K562 (cell line): ENCODE results near the gene SLC26A3. TPM values are rescaled to one million over a fixed set of nuclear protein-coding genes. Genes with fewer than 3 reads are reported as not detected.
A peak's percentile ranks its signal among the peaks of the same experiment; 100 is the strongest.

Source experiments
- ATAC-seq: fragments of 200-7000 bp; cut with Tn5 transposase; 3 replicates; pipeline ENCODE4 v1.9.1; 2020; ENCODE audit warnings: moderate library complexity
- BruUV-seq: library from RNA; stranded (reverse); fragments of 400-500 nt; replicated peaks from 2 replicates; lab custom pipeline; 2021; lab: Mats Ljungman, UMichigan
- CTCF ChIA-PET: fragments of 300-600 bp; formaldehyde crosslinking; extraction: SDS; loops from one replicate; lab custom pipeline; 2021; ENCODE audit warnings: low intra/inter-chr PET ratio; lab: Yijun Ruan, JAX
- POLR2A ChIA-PET: fragments of 300-600, 350-650 bp; sonication (Branson Sonifier 250); formaldehyde crosslinking; extraction: SDS; loops from one replicate; lab custom pipeline; 2021; ENCODE audit warnings: antibody characterized with exemption, inconsistent platforms; lab: Yijun Ruan, JAX
- DNase-seq, 4 experiments: peaks; one replicate each; pipeline versions ENCODE4 v3.0.0 to v3.0.0-alpha.2; 2011 to 2018; ENCODE audit warnings: low spot score in 3 of 4, mixed read lengths in 3 of 4; ENCODE audit errors: extremely low read depth in 1 of 4
- FAIRE-seq: peaks from 2 replicates; lab custom pipeline; 2011; peaks lifted over from hg19 to GRCh38; lab: Jason Lieb, UNC
- H2AFZ ChIP-seq: 2 replicates; pipeline ENCODE4 v1.6.0; 2011; ENCODE audit warnings: low read depth, low read length, control low read depth, inconsistent platforms
- H3K27ac ChIP-seq: fragments of 200-600 bp; 3 replicates; pipeline ENCODE4 v1.8.0; 2011; ENCODE audit warnings: low read depth, mild to moderate bottlenecking, control low read depth, inconsistent platforms, low read length, moderate library complexity, mixed read lengths; ENCODE audit errors: extremely low read depth
- H3K27me3 ChIP-seq, 2 experiments: fragments of 300-600 bp in 1 of 2; 2 replicates in 1 of 2; 3 replicates in 1 of 2; pipeline versions ENCODE4 v1.6.0 to v1.8.0; 2011; ENCODE audit warnings: inconsistent platforms in 2 of 2, low read length in 2 of 2, mild to moderate bottlenecking in 1 of 2, mixed read lengths in 1 of 2, moderate library complexity in 1 of 2; ENCODE audit not compliant: control insufficient read depth in 2 of 2, insufficient read depth in 2 of 2
- H3K36me3 ChIP-seq: fragments of 300-600 bp; 3 replicates; pipeline ENCODE4 v1.8.0; 2011; ENCODE audit warnings: mild to moderate bottlenecking, low read length, inconsistent platforms; ENCODE audit not compliant: control insufficient read depth, insufficient read depth
- H3K4me1 ChIP-seq, 2 experiments: fragments of 200-600 bp in 1 of 2; replicated peaks in 1 of 2; 2 replicates in 1 of 2; 3 replicates in 1 of 2; pipeline versions ENCODE4 v1.5.1 to v1.8.0; 2011; ENCODE audit warnings: inconsistent platforms in 2 of 2, low read length in 2 of 2, mild to moderate bottlenecking in 1 of 2, mixed read lengths in 1 of 2, moderate library complexity in 1 of 2; ENCODE audit not compliant: control insufficient read depth in 2 of 2, insufficient read depth in 2 of 2
- H3K4me2 ChIP-seq: 2 replicates; pipeline ENCODE4 v1.6.1; 2011; ENCODE audit warnings: low read length, control low read depth, inconsistent platforms, mixed read lengths; ENCODE audit not compliant: insufficient read depth
- H3K4me3 ChIP-seq: fragments of 200-600 bp; sonication (generic), shearing (Covaris generic); 2 replicates; pipeline ENCODE4 v1.5.1; 2016; ENCODE audit warnings: control low read depth, inconsistent platforms
- H3K79me2 ChIP-seq: fragments of 200-600 bp; 3 replicates; pipeline ENCODE4 v1.8.0; 2011; ENCODE audit warnings: low read length, inconsistent platforms; ENCODE audit not compliant: control insufficient read depth, insufficient read depth
- H3K9ac ChIP-seq, 2 experiments: 2 replicates each; pipeline versions ENCODE4 v1.6.0 to v1.6.1; 2011; ENCODE audit warnings: low read depth in 2 of 2, low read length in 2 of 2, control low read depth in 1 of 2, inconsistent platforms in 1 of 2, mild to moderate bottlenecking in 1 of 2, mixed read lengths in 1 of 2; ENCODE audit not compliant: insufficient read depth in 1 of 2
- H3K9me1 ChIP-seq: one replicate; pipeline ENCODE4 v1.6.0; 2011; ENCODE audit warnings: inconsistent platforms, mild to moderate bottlenecking, low read length, moderate library complexity; ENCODE audit not compliant: control insufficient read depth, insufficient read depth
- H3K9me3 ChIP-seq: replicated peaks from 2 replicates; pipeline ENCODE4 v1.5.1; 2011; ENCODE audit warnings: low read depth, low read length, inconsistent platforms; ENCODE audit not compliant: control insufficient read depth, insufficient read depth
- H4K20me1 ChIP-seq: replicated peaks from 2 replicates; pipeline ENCODE4 v1.6.1; 2011; ENCODE audit warnings: low read length, inconsistent platforms, mixed read lengths; ENCODE audit not compliant: control insufficient read depth, insufficient read depth
- CAMTA2 ChIP-seq: fragments of 250-450 bp; sonication (Bioruptor Pico); conservative IDR thresholded peaks from 2 replicates; pipeline ENCODE4 v1.5.1; 2022
- HDAC8 ChIP-seq: fragments of 450-650 bp; IDR thresholded peaks from 2 replicates; pipeline ENCODE4 v1.6.1; 2016; ENCODE audit warnings: mild to moderate bottlenecking, missing genetic modification characterization, moderate library complexity, missing compliant biosample characterization
- SRSF7 ChIP-seq: fragments of 200-400 bp; formaldehyde crosslinking; optimal IDR thresholded peaks from 2 replicates; pipeline ENCODE3; 2017; ENCODE audit warnings: mild to moderate bottlenecking, low read depth, low read length
- ZNF584 ChIP-seq: fragments of 200-800 bp; sonication (Bioruptor generic); IDR thresholded peaks from 2 replicates; pipeline ENCODE4 v1.6.1; 2016; ENCODE audit warnings: low read depth, mild to moderate bottlenecking, missing genetic modification characterization, missing compliant biosample characterization
- WGBS: fragments of 100-300 bp; shearing (Covaris generic); methylation state at CpG from one replicate; pipeline ENCODE4 v1.1.6; 2016; ENCODE audit warnings: low coverage, mixed read lengths; ENCODE audit not compliant: insufficient coverage; ENCODE audit errors: missing lambda C conversion rate; 5-methylcytosine and 5-hydroxymethylcytosine counted together
- in situ Hi-C: fragments of 300-500 bp; cut with MboI; formaldehyde crosslinking; loops from 4 replicates; pipeline ENCODE4 v1.15.0; 2018; ENCODE audit warnings: inconsistent platforms, mixed read lengths
- intact Hi-C: fragments of 100-400 bp; cut with micrococcal nuclease; formaldehyde crosslinking; loops from 2 replicates; pipeline ENCODE4 v1.14.2; 2022
- polyA plus RNA-seq, 8 experiments: library from polyadenylated mRNA; depleted of rRNA in 4 of 8; stranded (reverse) in 5 of 8; unstranded in 3 of 8; fragments of >200 nt; fragmentation: Nextera tagmentation in 2 of 8; fragmentation: Illumina TruSeq in 1 of 8; extraction: Ambion mirVana in 2 of 8; extraction: Trizol in 1 of 8; gene quantifications; 2 replicates each; pipeline versions ENCODE4 v1.2.1 to v1.2.3, GENCODE V29; 2011 to 2014; ENCODE audit warnings: inconsistent platforms in 1 of 8, missing spikeins in 1 of 8
- total RNA-seq, 7 experiments: library from RNA; depleted of rRNA in 6 of 7; stranded (reverse); fragments of >200 nt in 6 of 7; fragmentation: Illumina TruSeq in 2 of 7; extraction: Trizol in 2 of 7; gene quantifications; 2 replicates each; pipeline versions ENCODE4 v1.2.1 to v1.2.3, GENCODE V29; 2011 to 2021; ENCODE audit warnings: low replicate concordance in 1 of 7
- TF ChIP-seq, protein P1 (sequence below): sonication (generic); formaldehyde crosslinking; IDR thresholded peaks from 2 replicates; pipeline ENCODE4 v1.8.1; 2023; ENCODE audit warnings: mild to moderate bottlenecking, missing genetic modification reagents
- TF ChIP-seq, protein P2 (sequence below), 2 experiments: fragments of 250-450 bp in 1 of 2; fragments of 450-650 bp in 1 of 2; sonication (Bioruptor Pico) in 1 of 2; IDR thresholded peaks; 2 replicates each; pipeline versions ENCODE4 v1.6.1 to v1.8.0; 2016 to 2021; ENCODE audit warnings: mild to moderate bottlenecking in 2 of 2, moderate library complexity in 2 of 2, missing compliant biosample characterization in 1 of 2, missing genetic modification characterization in 1 of 2
- TF ChIP-seq, protein P3 (sequence below): sonication (generic); IDR thresholded peaks from 2 replicates; pipeline ENCODE4 v1.6.1; 2016
- TF ChIP-seq, protein P4 (sequence below), 2 experiments: fragments of 450-650 bp in 1 of 2; IDR thresholded peaks; 2 replicates each; pipeline ENCODE4 v1.6.1; 2011 to 2017; ENCODE audit warnings: low read depth in 2 of 2, antibody characterized with exemption in 1 of 2, borderline replicate concordance in 1 of 2, low read length in 1 of 2, mild to moderate bottlenecking in 1 of 2, mixed read lengths in 1 of 2; ENCODE audit not compliant: control insufficient read depth in 1 of 2

The SLC26A3 gene
- total and polyA plus RNA-seq, 9 of the 15 experiments (the other 6 are each of a cell fraction or from before 2014, with no cell fraction given) = 0.86 TPM; not detected in 8

DNA sequence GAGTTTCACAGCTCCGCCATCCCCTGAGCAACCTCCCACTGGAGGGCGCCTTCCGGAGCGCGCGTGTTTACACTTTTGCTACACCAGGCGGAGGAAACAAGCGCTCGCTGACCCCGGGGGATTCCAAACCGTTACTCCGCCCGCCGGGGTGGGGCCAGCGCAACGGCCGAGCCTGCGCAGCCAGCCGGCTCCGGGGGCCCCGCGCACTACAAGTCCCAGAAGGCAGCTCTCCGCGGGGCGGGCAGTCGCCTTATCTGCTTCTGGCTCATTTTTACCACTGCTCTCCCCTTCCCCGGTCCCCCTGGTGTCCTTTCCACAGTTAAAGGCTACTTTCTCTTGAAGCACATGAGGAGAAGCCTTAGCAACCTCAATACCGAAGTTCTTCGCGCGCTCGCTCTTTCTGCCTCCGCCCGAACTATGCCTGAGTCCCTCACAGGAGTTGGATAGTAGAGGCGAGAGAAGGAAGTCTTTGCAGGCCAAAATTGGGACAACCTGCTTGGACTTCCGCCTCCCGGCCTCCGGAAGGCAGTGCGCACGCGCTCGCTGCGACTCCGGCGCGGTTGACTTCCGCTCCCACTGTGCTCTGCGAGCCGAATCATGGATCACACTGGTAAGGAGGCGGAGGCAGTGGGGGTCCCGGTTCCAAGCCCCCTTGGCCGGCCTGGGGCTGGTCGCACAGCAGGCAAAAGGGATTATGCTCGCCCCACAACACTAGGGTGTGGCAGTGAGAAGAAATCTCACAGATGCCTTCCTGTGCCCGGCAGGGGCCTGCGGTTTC is 59.3 kb downstream of the SLC26A3 start, which contains the start of gene CBLL1:
TSS of gene CBLL1 (plus strand) at position 576 of the 778 bp plus-strand sequence. CDS start at position 598, 22 bp downstream.
- Histone ChIP-seq H3K4me3 (peak within 1 kb of the TSS; percentile 93), H3K9me3 (no peaks in the 10 kb centered on the region), H3K9me1 (peaks cover 4% of the 10 kb centered on the region), H3K9ac (peak within 1 kb of the TSS; percentile 95 to 99), H3K4me1 (peaks cover 3 to 21% of the 10 kb centered on the region in 2 experiments), H3K27ac (peak within 1 kb of the TSS; percentile 100), H3K79me2 (peaks cover 49% of the 10 kb centered on the region), H3K4me2 (peak within 1 kb of the TSS; percentile 100), H3K27me3 (no peaks in the 10 kb centered on the region), H2AFZ (peak within 1 kb of the TSS; percentile 100), H3K36me3 (peaks cover 25% of the 10 kb centered on the region), H4K20me1 (peaks cover 17% of the 10 kb centered on the region)
- in situ Hi-C loops (loop anchor here (10.0 to 25.0 kb wide), 2 partner anchors 131 to 394 kb away; partner anchors contain the start of gene LAMB4), intact Hi-C loops (loop anchor here (1.0 to 5.0 kb wide), 3 partner anchors 131 to 404 kb away; no protein-coding TSS in a partner anchor)
- ATAC-seq (peak; percentile 97), FAIRE-seq (peak; percentile 90), DNase-seq (peak; percentile 95 to 99 (median 96))
- 2% methylated on average over 56 of the region's 56 CpGs for WGBS
- ChIA-PET POLR2A (interaction anchor here (0.6 to 3.5 kb wide), 29 partner anchors 10 to 795 kb away, joined by 3 to 19 read pairs (median 4); partner anchors contain the start of gene HBP1), CTCF (interaction anchor here (0.5 to 2.3 kb wide), 4 partner anchors 131 to 403 kb away, joined by 4 to 14 read pairs (median 7); no protein-coding TSS in a partner anchor)
- no TSS peak for BruUV-seq
- TF ChIP-seq SRSF7 (no peak), ZNF584 (CRISPR knock-in tag) (0 out of 2 replicates have a peak, but pooled peaks have one; percentile 80), CAMTA2 (CRISPR knock-in tag) (0 out of 2 replicates have a peak, but pooled peaks have one; percentile 55), HDAC8 (no peak)
- TF ChIP-seq, protein P1, sequence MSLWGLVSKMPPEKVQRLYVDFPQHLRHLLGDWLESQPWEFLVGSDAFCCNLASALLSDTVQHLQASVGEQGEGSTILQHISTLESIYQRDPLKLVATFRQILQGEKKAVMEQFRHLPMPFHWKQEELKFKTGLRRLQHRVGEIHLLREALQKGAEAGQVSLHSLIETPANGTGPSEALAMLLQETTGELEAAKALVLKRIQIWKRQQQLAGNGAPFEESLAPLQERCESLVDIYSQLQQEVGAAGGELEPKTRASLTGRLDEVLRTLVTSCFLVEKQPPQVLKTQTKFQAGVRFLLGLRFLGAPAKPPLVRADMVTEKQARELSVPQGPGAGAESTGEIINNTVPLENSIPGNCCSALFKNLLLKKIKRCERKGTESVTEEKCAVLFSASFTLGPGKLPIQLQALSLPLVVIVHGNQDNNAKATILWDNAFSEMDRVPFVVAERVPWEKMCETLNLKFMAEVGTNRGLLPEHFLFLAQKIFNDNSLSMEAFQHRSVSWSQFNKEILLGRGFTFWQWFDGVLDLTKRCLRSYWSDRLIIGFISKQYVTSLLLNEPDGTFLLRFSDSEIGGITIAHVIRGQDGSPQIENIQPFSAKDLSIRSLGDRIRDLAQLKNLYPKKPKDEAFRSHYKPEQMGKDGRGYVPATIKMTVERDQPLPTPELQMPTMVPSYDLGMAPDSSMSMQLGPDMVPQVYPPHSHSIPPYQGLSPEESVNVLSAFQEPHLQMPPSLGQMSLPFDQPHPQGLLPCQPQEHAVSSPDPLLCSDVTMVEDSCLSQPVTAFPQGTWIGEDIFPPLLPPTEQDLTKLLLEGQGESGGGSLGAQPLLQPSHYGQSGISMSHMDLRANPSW (CRISPR knock-in tag) = no peak; the same call in 1 of the 2 replicates
- TF ChIP-seq, protein P2, sequence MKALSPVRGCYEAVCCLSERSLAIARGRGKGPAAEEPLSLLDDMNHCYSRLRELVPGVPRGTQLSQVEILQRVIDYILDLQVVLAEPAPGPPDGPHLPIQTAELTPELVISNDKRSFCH (CRISPR knock-in tag; IDR thresholded peaks at IDR 0.05) = no peak
- TF ChIP-seq, protein P2 (tag; IDR thresholded peaks at IDR 0.05) = 0 out of 2 replicates have a peak, but pooled peaks have one; percentile 4
- TF ChIP-seq, protein P3, sequence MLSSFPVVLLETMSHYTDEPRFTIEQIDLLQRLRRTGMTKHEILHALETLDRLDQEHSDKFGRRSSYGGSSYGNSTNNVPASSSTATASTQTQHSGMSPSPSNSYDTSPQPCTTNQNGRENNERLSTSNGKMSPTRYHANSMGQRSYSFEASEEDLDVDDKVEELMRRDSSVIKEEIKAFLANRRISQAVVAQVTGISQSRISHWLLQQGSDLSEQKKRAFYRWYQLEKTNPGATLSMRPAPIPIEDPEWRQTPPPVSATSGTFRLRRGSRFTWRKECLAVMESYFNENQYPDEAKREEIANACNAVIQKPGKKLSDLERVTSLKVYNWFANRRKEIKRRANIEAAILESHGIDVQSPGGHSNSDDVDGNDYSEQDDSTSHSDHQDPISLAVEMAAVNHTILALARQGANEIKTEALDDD = no peak
- TF ChIP-seq, protein P4, sequence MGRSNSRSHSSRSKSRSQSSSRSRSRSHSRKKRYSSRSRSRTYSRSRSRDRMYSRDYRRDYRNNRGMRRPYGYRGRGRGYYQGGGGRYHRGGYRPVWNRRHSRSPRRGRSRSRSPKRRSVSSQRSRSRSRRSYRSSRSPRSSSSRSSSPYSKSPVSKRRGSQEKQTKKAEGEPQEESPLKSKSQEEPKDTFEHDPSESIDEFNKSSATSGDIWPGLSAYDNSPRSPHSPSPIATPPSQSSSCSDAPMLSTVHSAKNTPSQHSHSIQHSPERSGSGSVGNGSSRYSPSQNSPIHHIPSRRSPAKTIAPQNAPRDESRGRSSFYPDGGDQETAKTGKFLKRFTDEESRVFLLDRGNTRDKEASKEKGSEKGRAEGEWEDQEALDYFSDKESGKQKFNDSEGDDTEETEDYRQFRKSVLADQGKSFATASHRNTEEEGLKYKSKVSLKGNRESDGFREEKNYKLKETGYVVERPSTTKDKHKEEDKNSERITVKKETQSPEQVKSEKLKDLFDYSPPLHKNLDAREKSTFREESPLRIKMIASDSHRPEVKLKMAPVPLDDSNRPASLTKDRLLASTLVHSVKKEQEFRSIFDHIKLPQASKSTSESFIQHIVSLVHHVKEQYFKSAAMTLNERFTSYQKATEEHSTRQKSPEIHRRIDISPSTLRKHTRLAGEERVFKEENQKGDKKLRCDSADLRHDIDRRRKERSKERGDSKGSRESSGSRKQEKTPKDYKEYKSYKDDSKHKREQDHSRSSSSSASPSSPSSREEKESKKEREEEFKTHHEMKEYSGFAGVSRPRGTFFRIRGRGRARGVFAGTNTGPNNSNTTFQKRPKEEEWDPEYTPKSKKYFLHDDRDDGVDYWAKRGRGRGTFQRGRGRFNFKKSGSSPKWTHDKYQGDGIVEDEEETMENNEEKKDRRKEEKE (IDR thresholded peaks at IDR 0.05; ENCODE audit: borderline replicate concordance in 1 of 2, control insufficient read depth in 1 of 2, low read depth in 2 of 2, low read length in 1 of 2) = peak in 1 of 2 experiments; percentile 36; a peak in 2 of 4 replicates
